ENCODE data around the gene NDUFS7. TPM values are rescaled to one million over a fixed set of nuclear protein-coding genes. Genes with fewer than 3 reads are reported as not detected.
A peak's percentile ranks its signal among the peaks of the same experiment; 100 is the strongest.

The NDUFS7 gene
- total RNA-seq, 1 donor from 2014 or later: 109 TPM

GRCh38 chr19:1350867-1351266, 32.8 kb upstream of the NDUFS7 start:
- H3K27me3 ChIP-seq (ENCODE audit: control insufficient read depth, insufficient read depth, low read length): no peaks in the 10 kb centered on the region
- TF ChIP-seq CTCF (IDR thresholded peaks at IDR 0.05; ENCODE audit: insufficient read depth, low read length, severe bottlenecking): no peak
- no peak for FAIRE-seq
- H3K36me3 ChIP-seq (ENCODE audit: control insufficient read depth, insufficient read depth, low read length): no peaks in the 10 kb centered on the region
- no peak overlapping the region for H3K4me3 ChIP-seq (ENCODE audit: low read depth, low read length)
- no peak for DNase-seq (ENCODE audit: low read depth)

GRCh38 chr19:1351381-1351851, 32.3 kb upstream of the NDUFS7 start:
- TF ChIP-seq CTCF (IDR thresholded peaks at IDR 0.05; ENCODE audit: insufficient read depth, low read length, severe bottlenecking): no peak
- Histone ChIP-seq H3K4me3 (ENCODE audit: low read depth, low read length) (no peak overlapping the region), H3K27me3 (ENCODE audit: control insufficient read depth, insufficient read depth, low read length) (no peaks in the 10 kb centered on the region), H3K36me3 (ENCODE audit: control insufficient read depth, insufficient read depth, low read length) (no peaks in the 10 kb centered on the region)
- no peak for FAIRE-seq
- DNase-seq (ENCODE audit: low read depth): no peak

- DNase-seq (ENCODE audit: low read depth) (no peak), FAIRE-seq (no peak)
- no peak for TF ChIP-seq CTCF (IDR thresholded peaks at IDR 0.05; ENCODE audit: insufficient read depth, low read length, severe bottlenecking)
- no peak overlapping the region for H3K4me3 ChIP-seq (ENCODE audit: low read depth, low read length)
- peaks cover 7% of the 10 kb centered on the region for H3K36me3 ChIP-seq (ENCODE audit: control insufficient read depth, insufficient read depth, low read length)
- H3K27me3 ChIP-seq (ENCODE audit: control insufficient read depth, insufficient read depth, low read length): no peaks in the 10 kb centered on the region
Observed at GRCh38 chr19:1353144-1353543, 30.6 kb upstream of the NDUFS7 start.

- no peak for FAIRE-seq
- Histone ChIP-seq H3K4me3 (ENCODE audit: low read depth, low read length) (peak overlapping the region; percentile 82), H3K36me3 (ENCODE audit: control insufficient read depth, insufficient read depth, low read length) (peaks cover 12% of the 10 kb centered on the region), H3K27me3 (ENCODE audit: control insufficient read depth, insufficient read depth, low read length) (no peaks in the 10 kb centered on the region)
- DNase-seq (ENCODE audit: low read depth): no peak
- no peak for TF ChIP-seq CTCF (IDR thresholded peaks at IDR 0.05; ENCODE audit: insufficient read depth, low read length, severe bottlenecking)
Observed at GRCh38 chr19:1354970-1355567, 28.6 kb upstream of the NDUFS7 start.

GRCh38 chr19:1355568-1356507, 27.9 kb upstream of the NDUFS7 start:
- no peak for TF ChIP-seq CTCF (IDR thresholded peaks at IDR 0.05; ENCODE audit: insufficient read depth, low read length, severe bottlenecking)
- DNase-seq (ENCODE audit: low read depth) (no peak), FAIRE-seq (no peak)
- Histone ChIP-seq H3K27me3 (ENCODE audit: control insufficient read depth, insufficient read depth, low read length) (no peaks in the 10 kb centered on the region), H3K4me3 (ENCODE audit: low read depth, low read length) (peak overlapping the region; percentile 82), H3K36me3 (ENCODE audit: control insufficient read depth, insufficient read depth, low read length) (peaks cover 15% of the 10 kb centered on the region)

All from bronchial epithelial cell (primary cell).